Head of caudate nucleus (tissue), 42 donors: Measurements from ENCODE around the gene RBMX2.
"Not testable (repeated sequence)": the region's sequence is repeated elsewhere in the genome, so short reads cannot be mapped to it uniquely, and the experiment has no call there.

ENCODE experiments used
- DNase-seq, 42 donors: peaks; one replicate each; pipeline versions ENCODE4 v3.0.0 to v3.0.0-alpha.2; 2020 to 2021; ENCODE audit warnings: mixed read lengths in 7 of 42
- intact Hi-C: fragments of 100-400 bp; cut with DNase I; formaldehyde crosslinking; loops from one replicate; pipeline ENCODE4 v1.15.0; 2022

RBMX2 gene

DNA sequence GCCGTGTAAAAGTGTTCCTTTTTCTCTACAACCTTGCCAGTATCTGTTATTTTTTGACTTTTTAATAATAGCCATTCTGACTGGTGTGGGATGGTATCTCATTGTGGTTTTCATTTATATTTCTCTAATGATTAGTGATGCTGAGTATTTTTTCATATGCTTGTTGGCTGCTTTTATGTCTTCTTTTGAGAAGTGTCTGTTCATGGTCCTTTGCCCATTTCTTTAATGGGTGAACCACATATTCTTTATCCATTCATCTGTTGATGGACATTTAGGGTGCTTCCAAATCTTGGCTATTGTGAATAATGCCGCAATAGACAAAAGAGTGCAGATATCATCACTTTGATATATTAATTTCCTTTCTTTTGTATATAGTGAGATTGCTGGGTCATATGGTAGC is 36.2 kb downstream of the RBMX2 start:
- intact Hi-C loops, DNase-seq: not testable (repeated sequence)

- intact Hi-C loops = no loop called here
- no peak for DNase-seq
Observed at GRCh38 chrX:130443875-130444274, 42.1 kb downstream of the RBMX2 start.

- intact Hi-C loops = no loop called here
- DNase-seq = no peak
Observed at GRCh38 chrX:130444641-130445336, 43.0 kb downstream of the RBMX2 start.

DNA sequence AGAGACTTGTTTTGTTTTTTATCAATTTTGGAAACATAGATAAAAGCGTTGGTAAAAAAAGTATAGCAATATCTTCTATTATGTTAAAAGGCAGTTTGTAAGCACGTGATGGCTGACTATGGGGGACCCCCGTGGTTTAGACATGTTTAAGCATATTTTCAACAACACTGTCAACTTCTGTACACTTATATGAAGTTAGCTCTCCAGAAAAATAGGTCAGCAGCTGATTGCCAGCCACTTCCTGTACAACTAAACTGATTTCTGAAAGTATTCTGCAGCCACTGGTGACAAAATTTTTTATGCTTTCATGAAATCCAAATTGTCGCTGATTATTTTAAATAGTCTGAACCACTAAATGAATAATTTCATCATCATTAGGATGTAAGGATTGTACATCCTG is 45.2 kb downstream of the RBMX2 start:
- intact Hi-C loops = no loop called here
- DNase-seq = no peak
